Esophagus squamous epithelium (tissue), 5 donors: ENCODE measurements around the gene SPNS1. TPM values are rescaled to one million over a fixed set of nuclear protein-coding genes. Genes with fewer than 3 reads are reported as not detected.

Source experiments
- DNase-seq: peaks from one replicate; lab custom pipeline; 2025; lab: John Stamatoyannopoulos, UW
- H3K27ac ChIP-seq, 4 donors: fragments of 200-600 bp; sonication (generic); one replicate each; pipeline ENCODE4 v1.5.1; 2016 to 2019; ENCODE audit warnings: mild to moderate bottlenecking in 1 of 4
- H3K27me3 ChIP-seq, 4 donors: fragments of 200-600 bp; sonication (generic); 1 replicate in 3 of 4; 2 replicates in 1 of 4; pipeline versions ENCODE4 v1.5.1 to v1.6.0; 2017 to 2021; ENCODE audit warnings: antibody characterized with exemption in 1 of 4
- H3K36me3 ChIP-seq, 3 donors: fragments of 200-600 bp; sonication (generic); one replicate each; pipeline ENCODE4 v1.5.1; 2016 to 2019
- H3K4me1 ChIP-seq, 3 donors: fragments of 200-600 bp; sonication (generic); one replicate each; pipeline ENCODE4 v1.5.1; 2017 to 2019
- H3K4me3 ChIP-seq, 4 donors: fragments of 200-600 bp; sonication (generic); 1 replicate in 3 of 4; 2 replicates in 1 of 4; pipeline ENCODE4 v1.5.1; 2016 to 2019; ENCODE audit warnings: mild to moderate bottlenecking in 2 of 4, moderate library complexity in 1 of 4
- H3K9me3 ChIP-seq, 3 donors: fragments of 200-600 bp; sonication (generic); one replicate each; pipeline ENCODE4 v1.5.1; 2016 to 2019
- POLR2A ChIP-seq, 4 donors: fragments of 450-650 bp; IDR thresholded peaks; one replicate each; pipeline ENCODE4 v1.6.1; 2017; ENCODE audit warnings: antibody characterized with exemption in 4 of 4, mild to moderate bottlenecking in 4 of 4, moderate library complexity in 3 of 4
- WGBS, 2 donors: methylation state at CpG; one replicate each; pipeline ENCODE4 v1.1.5; 2018; 5-methylcytosine and 5-hydroxymethylcytosine counted together
- intact Hi-C: fragments of 100-400 bp; cut with DNase I; formaldehyde crosslinking; loops from one replicate; pipeline ENCODE4 v1.15.0; 2022
- total RNA-seq, 4 donors: library from RNA; depleted of rRNA; stranded (reverse); fragments of >200 nt; gene quantifications; one replicate each; pipeline ENCODE4 v1.1.0, GENCODE V29; 2016
- TF ChIP-seq, protein P1 (sequence below), 6 experiments: fragments of 450-650 bp in 4 of 6; fragments of 200-600 bp in 2 of 6; sonication (generic) in 2 of 6; IDR thresholded peaks; one replicate each; pipeline ENCODE4 v1.5.1; 2016 to 2019; ENCODE audit warnings: antibody characterized with exemption in 6 of 6, mild to moderate bottlenecking in 4 of 6, moderate library complexity in 4 of 6
- donor health status: DM: yes; HTN: yes; CAD: no.

Gene SPNS1
- total RNA-seq, 4 donors from 2014 or later: 15.3 to 26.3 (median 18.5) TPM

DNA sequence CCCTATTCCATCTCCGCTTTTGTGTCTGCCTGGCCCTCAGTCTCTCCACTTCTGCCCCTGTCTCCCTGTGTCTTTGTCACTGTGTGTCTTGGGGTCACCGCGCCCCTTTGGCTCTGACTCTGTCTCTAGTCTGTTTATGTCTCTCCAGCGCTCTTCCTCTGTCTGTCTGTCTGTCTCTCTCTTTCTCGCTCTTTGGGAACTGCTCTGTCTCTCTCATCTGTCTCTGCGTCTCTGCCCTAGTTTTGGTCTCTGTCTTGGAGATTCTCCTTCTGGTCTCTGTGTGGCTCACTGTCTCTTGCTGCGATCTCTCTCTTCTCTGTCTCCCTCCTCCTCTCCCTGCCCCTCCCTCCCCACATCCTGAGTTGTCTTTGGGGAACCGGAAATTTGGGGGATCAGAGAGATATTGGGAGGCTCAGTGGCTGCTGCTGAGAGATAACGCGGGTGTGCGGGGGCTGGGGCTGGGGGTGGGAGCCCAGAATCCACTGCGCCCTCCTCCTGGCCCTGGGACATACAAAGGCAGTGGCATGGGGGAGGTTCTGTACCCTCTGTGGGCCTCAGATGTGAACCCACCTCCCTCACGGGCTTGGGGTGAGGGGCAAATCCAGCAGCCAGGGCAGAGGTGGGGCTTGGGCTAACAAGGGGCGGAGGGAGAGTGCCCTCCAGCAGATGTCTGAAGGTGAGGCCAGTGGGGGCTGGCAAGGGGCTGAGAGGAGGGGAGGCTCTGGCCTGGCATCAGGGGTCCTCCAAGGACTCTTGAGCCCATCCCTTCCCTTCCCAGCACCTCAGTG is 34.7 kb downstream of the SPNS1 start:
- H3K27me3 ChIP-seq: peaks cover 0 to 6% (median 0%) of the 10 kb centered on the region in 4 donors
- no peak overlapping the region for H3K4me3 ChIP-seq
- no peak for DNase-seq
- 71 to 77% methylated on average over 10 to 11 of the region's 14 CpGs for WGBS, 2 donors
- no peaks in the 10 kb centered on the region for H3K36me3 ChIP-seq
- peaks cover 0 to 11% (median 6%) of the 10 kb centered on the region in 3 donors for H3K4me1 ChIP-seq
- intact Hi-C loops: no loop called here
- H3K27ac ChIP-seq: peak overlapping the region in 1 of 4 donors; percentile 52
- no peak for TF ChIP-seq POLR2A (IDR thresholded peaks at IDR 0.05)
- TF ChIP-seq, protein P1, sequence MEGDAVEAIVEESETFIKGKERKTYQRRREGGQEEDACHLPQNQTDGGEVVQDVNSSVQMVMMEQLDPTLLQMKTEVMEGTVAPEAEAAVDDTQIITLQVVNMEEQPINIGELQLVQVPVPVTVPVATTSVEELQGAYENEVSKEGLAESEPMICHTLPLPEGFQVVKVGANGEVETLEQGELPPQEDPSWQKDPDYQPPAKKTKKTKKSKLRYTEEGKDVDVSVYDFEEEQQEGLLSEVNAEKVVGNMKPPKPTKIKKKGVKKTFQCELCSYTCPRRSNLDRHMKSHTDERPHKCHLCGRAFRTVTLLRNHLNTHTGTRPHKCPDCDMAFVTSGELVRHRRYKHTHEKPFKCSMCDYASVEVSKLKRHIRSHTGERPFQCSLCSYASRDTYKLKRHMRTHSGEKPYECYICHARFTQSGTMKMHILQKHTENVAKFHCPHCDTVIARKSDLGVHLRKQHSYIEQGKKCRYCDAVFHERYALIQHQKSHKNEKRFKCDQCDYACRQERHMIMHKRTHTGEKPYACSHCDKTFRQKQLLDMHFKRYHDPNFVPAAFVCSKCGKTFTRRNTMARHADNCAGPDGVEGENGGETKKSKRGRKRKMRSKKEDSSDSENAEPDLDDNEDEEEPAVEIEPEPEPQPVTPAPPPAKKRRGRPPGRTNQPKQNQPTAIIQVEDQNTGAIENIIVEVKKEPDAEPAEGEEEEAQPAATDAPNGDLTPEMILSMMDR (IDR thresholded peaks at IDR 0.05): no peak
- no peaks in the 10 kb centered on the region for H3K9me3 ChIP-seq

GRCh38 chr16:29009838-29010166 is 35.2 kb downstream of the SPNS1 start:
- no peaks in the 10 kb centered on the region for H3K9me3 ChIP-seq
- H3K36me3 ChIP-seq: no peaks in the 10 kb centered on the region
- no peak overlapping the region for H3K27ac ChIP-seq
- intact Hi-C loops: no loop called here
- 80 to 88% methylated on average over 2 of the region's 2 CpGs for WGBS, 2 donors
- peaks cover 0 to 11% (median 6%) of the 10 kb centered on the region in 3 donors for H3K4me1 ChIP-seq
- DNase-seq: no peak
- TF ChIP-seq POLR2A (IDR thresholded peaks at IDR 0.05): no peak
- TF ChIP-seq, protein P1 (IDR thresholded peaks at IDR 0.05): no peak
- H3K27me3 ChIP-seq: peaks cover 0 to 6% (median 0%) of the 10 kb centered on the region in 4 donors
- H3K4me3 ChIP-seq: no peak overlapping the region

- no peak for DNase-seq
- WGBS, 2 donors: 63 to 81% methylated on average over 5 to 8 of the region's 8 CpGs
- Histone ChIP-seq H3K4me1 (peaks cover 0 to 11% (median 6%) of the 10 kb centered on the region in 3 donors), H3K9me3 (no peaks in the 10 kb centered on the region), H3K4me3 (no peak overlapping the region), H3K27me3 (peaks cover 0 to 6% (median 0%) of the 10 kb centered on the region in 4 donors), H3K36me3 (no peaks in the 10 kb centered on the region), H3K27ac (no peak overlapping the region)
- intact Hi-C loops: no loop called here
- TF ChIP-seq, protein P1 (IDR thresholded peaks at IDR 0.05): no peak
- no peak for TF ChIP-seq POLR2A (IDR thresholded peaks at IDR 0.05)
These were observed 36.5 kb downstream of the SPNS1 start for GRCh38 chr16:29011112-29011511.

GRCh38 chr16:29011851-29012250 is 37.3 kb downstream of the SPNS1 start:
- H3K4me1 ChIP-seq: peaks cover 0 to 11% (median 6%) of the 10 kb centered on the region in 3 donors
- H3K9me3 ChIP-seq: no peaks in the 10 kb centered on the region
- H3K4me3 ChIP-seq: no peak overlapping the region
- intact Hi-C loops: no loop called here
- no peak overlapping the region for H3K27ac ChIP-seq
- H3K27me3 ChIP-seq: peaks cover 0 to 6% (median 0%) of the 10 kb centered on the region in 4 donors
- 69 to 81% methylated on average over 3 to 4 of the region's 4 CpGs for WGBS, 2 donors
- no peaks in the 10 kb centered on the region for H3K36me3 ChIP-seq
- no peak for DNase-seq
- TF ChIP-seq POLR2A (IDR thresholded peaks at IDR 0.05): no peak
- TF ChIP-seq, protein P1 (IDR thresholded peaks at IDR 0.05): no peak

DNA sequence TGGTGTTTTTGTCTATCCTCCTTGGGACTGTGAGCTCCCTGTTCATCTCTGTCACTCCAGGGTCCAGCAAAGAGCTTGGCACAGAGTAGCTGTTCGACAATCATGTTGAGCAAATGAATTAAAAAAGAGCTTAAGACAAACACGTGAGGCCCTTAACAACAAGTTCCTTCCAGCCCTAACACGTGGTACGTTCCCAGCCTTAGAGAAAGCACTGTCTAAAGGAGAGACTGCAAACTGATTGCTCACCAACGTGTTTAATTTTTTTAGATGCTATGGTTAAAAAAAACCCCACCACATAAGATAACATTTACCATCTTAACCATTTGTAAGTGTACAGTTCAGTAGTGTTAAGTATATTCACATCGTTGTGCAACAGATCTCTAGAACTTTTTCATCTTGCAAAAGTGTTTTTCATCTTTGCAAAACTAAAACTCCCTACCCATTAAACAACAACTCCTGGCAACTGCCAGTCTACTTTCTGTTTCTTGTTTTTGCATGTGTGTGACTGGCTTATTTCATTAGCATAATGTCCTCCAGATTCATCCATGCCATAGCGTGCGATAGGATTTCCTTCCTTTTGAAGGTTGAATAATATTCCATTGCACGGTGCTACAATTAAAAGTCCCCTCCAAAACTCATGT is 38.5 kb downstream of the SPNS1 start:
- Histone ChIP-seq H3K9me3 (no peaks in the 10 kb centered on the region), H3K4me1 (peaks cover 0 to 11% (median 6%) of the 10 kb centered on the region in 3 donors), H3K36me3 (no peaks in the 10 kb centered on the region), H3K27ac (peak overlapping the region in 1 of 4 donors; percentile 50), H3K4me3 (no peak overlapping the region), H3K27me3 (peaks cover 0 to 6% (median 0%) of the 10 kb centered on the region in 4 donors)
- no peak for DNase-seq
- TF ChIP-seq, protein P1 (IDR thresholded peaks at IDR 0.05): no peak
- TF ChIP-seq POLR2A (IDR thresholded peaks at IDR 0.05): no peak
- intact Hi-C loops: no loop called here
- WGBS, 2 donors: 29 to 43% methylated on average over 9 of the region's 9 CpGs
